K562 (cell line): ENCODE data around the gene SLC6A6. TPM values are rescaled to one million over a fixed set of nuclear protein-coding genes. Genes with fewer than 3 reads are reported as not detected.
A peak's percentile ranks its signal among the peaks of the same experiment; 100 is the strongest.

Experiments
- ATAC-seq: fragments of 200-7000 bp; cut with Tn5 transposase; 3 replicates; pipeline ENCODE4 v1.9.1; 2020; ENCODE audit warnings: moderate library complexity
- BruUV-seq: library from RNA; stranded (reverse); fragments of 400-500 nt; replicated peaks from 2 replicates; lab custom pipeline; 2021; lab: Mats Ljungman, UMichigan
- CTCF ChIA-PET: fragments of 300-600 bp; formaldehyde crosslinking; extraction: SDS; loops from one replicate; lab custom pipeline; 2021; ENCODE audit warnings: low intra/inter-chr PET ratio; lab: Yijun Ruan, JAX
- POLR2A ChIA-PET: fragments of 300-600, 350-650 bp; sonication (Branson Sonifier 250); formaldehyde crosslinking; extraction: SDS; loops from one replicate; lab custom pipeline; 2021; ENCODE audit warnings: antibody characterized with exemption, inconsistent platforms; lab: Yijun Ruan, JAX
- DNase-seq, 4 experiments: peaks; one replicate each; pipeline versions ENCODE4 v3.0.0 to v3.0.0-alpha.2; 2011 to 2018; ENCODE audit warnings: low spot score in 3 of 4, mixed read lengths in 3 of 4; ENCODE audit errors: extremely low read depth in 1 of 4
- FAIRE-seq: peaks from 2 replicates; lab custom pipeline; 2011; peaks lifted over from hg19 to GRCh38; lab: Jason Lieb, UNC
- H2AFZ ChIP-seq: 2 replicates; pipeline ENCODE4 v1.6.0; 2011; ENCODE audit warnings: low read depth, low read length, control low read depth, inconsistent platforms
- H3K27ac ChIP-seq: fragments of 200-600 bp; 3 replicates; pipeline ENCODE4 v1.8.0; 2011; ENCODE audit warnings: low read depth, mild to moderate bottlenecking, control low read depth, inconsistent platforms, low read length, moderate library complexity, mixed read lengths; ENCODE audit errors: extremely low read depth
- H3K27me3 ChIP-seq, 2 experiments: fragments of 300-600 bp in 1 of 2; 2 replicates in 1 of 2; 3 replicates in 1 of 2; pipeline versions ENCODE4 v1.6.0 to v1.8.0; 2011; ENCODE audit warnings: inconsistent platforms in 2 of 2, low read length in 2 of 2, mild to moderate bottlenecking in 1 of 2, mixed read lengths in 1 of 2, moderate library complexity in 1 of 2; ENCODE audit not compliant: control insufficient read depth in 2 of 2, insufficient read depth in 2 of 2
- H3K36me3 ChIP-seq: fragments of 300-600 bp; 3 replicates; pipeline ENCODE4 v1.8.0; 2011; ENCODE audit warnings: mild to moderate bottlenecking, low read length, inconsistent platforms; ENCODE audit not compliant: control insufficient read depth, insufficient read depth
- H3K4me1 ChIP-seq, 2 experiments: fragments of 200-600 bp in 1 of 2; replicated peaks in 1 of 2; 2 replicates in 1 of 2; 3 replicates in 1 of 2; pipeline versions ENCODE4 v1.5.1 to v1.8.0; 2011; ENCODE audit warnings: inconsistent platforms in 2 of 2, low read length in 2 of 2, mild to moderate bottlenecking in 1 of 2, mixed read lengths in 1 of 2, moderate library complexity in 1 of 2; ENCODE audit not compliant: control insufficient read depth in 2 of 2, insufficient read depth in 2 of 2
- H3K4me2 ChIP-seq: 2 replicates; pipeline ENCODE4 v1.6.1; 2011; ENCODE audit warnings: low read length, control low read depth, inconsistent platforms, mixed read lengths; ENCODE audit not compliant: insufficient read depth
- H3K4me3 ChIP-seq: fragments of 200-600 bp; sonication (generic), shearing (Covaris generic); 2 replicates; pipeline ENCODE4 v1.5.1; 2016; ENCODE audit warnings: control low read depth, inconsistent platforms
- H3K79me2 ChIP-seq: fragments of 200-600 bp; 3 replicates; pipeline ENCODE4 v1.8.0; 2011; ENCODE audit warnings: low read length, inconsistent platforms; ENCODE audit not compliant: control insufficient read depth, insufficient read depth
- H3K9ac ChIP-seq, 2 experiments: 2 replicates each; pipeline versions ENCODE4 v1.6.0 to v1.6.1; 2011; ENCODE audit warnings: low read depth in 2 of 2, low read length in 2 of 2, control low read depth in 1 of 2, inconsistent platforms in 1 of 2, mild to moderate bottlenecking in 1 of 2, mixed read lengths in 1 of 2; ENCODE audit not compliant: insufficient read depth in 1 of 2
- H3K9me1 ChIP-seq: one replicate; pipeline ENCODE4 v1.6.0; 2011; ENCODE audit warnings: inconsistent platforms, mild to moderate bottlenecking, low read length, moderate library complexity; ENCODE audit not compliant: control insufficient read depth, insufficient read depth
- H3K9me3 ChIP-seq: replicated peaks from 2 replicates; pipeline ENCODE4 v1.5.1; 2011; ENCODE audit warnings: low read depth, low read length, inconsistent platforms; ENCODE audit not compliant: control insufficient read depth, insufficient read depth
- H4K20me1 ChIP-seq: replicated peaks from 2 replicates; pipeline ENCODE4 v1.6.1; 2011; ENCODE audit warnings: low read length, inconsistent platforms, mixed read lengths; ENCODE audit not compliant: control insufficient read depth, insufficient read depth
- ETS2 ChIP-seq: IDR thresholded peaks from 2 replicates; pipeline ENCODE4 v1.6.1; 2016; ENCODE audit warnings: borderline replicate concordance, missing genetic modification characterization, mild to moderate bottlenecking, moderate library complexity, missing compliant biosample characterization; ENCODE audit not compliant: poor library complexity, severe bottlenecking
- MTA1 ChIP-seq: fragments of 450-650 bp; IDR thresholded peaks from 2 replicates; pipeline ENCODE4 v1.6.1; 2017; ENCODE audit warnings: borderline replicate concordance
- MYBL2 ChIP-seq, 2 experiments: fragments of 450-650 bp in 1 of 2; sonication (generic) in 1 of 2; formaldehyde crosslinking in 1 of 2; IDR thresholded peaks; 2 replicates each; pipeline versions ENCODE4 v1.6.1 to v1.8.1; 2017 to 2022; ENCODE audit warnings: borderline replicate concordance in 1 of 2, inconsistent platforms in 1 of 2, low read depth in 1 of 2, mild to moderate bottlenecking in 1 of 2, missing genetic modification reagents in 1 of 2, moderate library complexity in 1 of 2
- SUPT5H ChIP-seq: fragments of 450-650 bp; IDR thresholded peaks from 2 replicates; pipeline ENCODE4 v1.6.1; 2016
- ZNF79 ChIP-seq: fragments of 250-450 bp; sonication (Bioruptor Pico); IDR thresholded peaks from 2 replicates; pipeline ENCODE4 v1.4.0; 2020; ENCODE audit warnings: low read depth, mild to moderate bottlenecking, moderate library complexity
- WGBS: fragments of 100-300 bp; shearing (Covaris generic); methylation state at CpG from one replicate; pipeline ENCODE4 v1.1.6; 2016; ENCODE audit warnings: low coverage, mixed read lengths; ENCODE audit not compliant: insufficient coverage; ENCODE audit errors: missing lambda C conversion rate; 5-methylcytosine and 5-hydroxymethylcytosine counted together
- in situ Hi-C: fragments of 300-500 bp; cut with MboI; formaldehyde crosslinking; loops from 4 replicates; pipeline ENCODE4 v1.15.0; 2018; ENCODE audit warnings: inconsistent platforms, mixed read lengths
- intact Hi-C: fragments of 100-400 bp; cut with micrococcal nuclease; formaldehyde crosslinking; loops from 2 replicates; pipeline ENCODE4 v1.14.2; 2022
- polyA plus RNA-seq, 8 experiments: library from polyadenylated mRNA; depleted of rRNA in 4 of 8; stranded (reverse) in 5 of 8; unstranded in 3 of 8; fragments of >200 nt; fragmentation: Nextera tagmentation in 2 of 8; fragmentation: Illumina TruSeq in 1 of 8; extraction: Ambion mirVana in 2 of 8; extraction: Trizol in 1 of 8; gene quantifications; 2 replicates each; pipeline versions ENCODE4 v1.2.1 to v1.2.3, GENCODE V29; 2011 to 2014; ENCODE audit warnings: inconsistent platforms in 1 of 8, missing spikeins in 1 of 8
- total RNA-seq, 7 experiments: library from RNA; depleted of rRNA in 6 of 7; stranded (reverse); fragments of >200 nt in 6 of 7; fragmentation: Illumina TruSeq in 2 of 7; extraction: Trizol in 2 of 7; gene quantifications; 2 replicates each; pipeline versions ENCODE4 v1.2.1 to v1.2.3, GENCODE V29; 2011 to 2021; ENCODE audit warnings: low replicate concordance in 1 of 7

The SLC6A6 gene
- total and polyA plus RNA-seq, 9 of the 15 experiments (the other 6 are each of a cell fraction or from before 2014, with no cell fraction given) = 12.3 to 203 (median 93.2) TPM

- no peaks in the 10 kb centered on the region for H3K4me1 ChIP-seq
- peaks cover 100% of the 10 kb centered on the region for H3K36me3 ChIP-seq
- no peak overlapping the region for H3K4me3 ChIP-seq
- H3K27me3 ChIP-seq = no peaks in the 10 kb centered on the region; a peak in 1 of 5 replicates
- 89% methylated on average over 13 of the region's 13 CpGs for WGBS
- H2AFZ ChIP-seq = no peak overlapping the region
- H4K20me1 ChIP-seq = no peaks in the 10 kb centered on the region
- H3K4me2 ChIP-seq = no peak overlapping the region
- CTCF ChIA-PET = no interaction called here
- no peaks in the 10 kb centered on the region for H3K79me2 ChIP-seq
- no peaks in the 10 kb centered on the region for H3K9me3 ChIP-seq
- in situ Hi-C loops = no loop called here
- no peak for DNase-seq
- POLR2A ChIA-PET = interaction anchor here (0.7 to 1.9 kb wide), 3 partner anchors 11 to 130 kb away, joined by 3 to 10 read pairs (median 4); no protein-coding TSS in a partner anchor
- FAIRE-seq = no peak
- H3K27ac ChIP-seq = no peak overlapping the region
- BruUV-seq = no TSS peak
- no peak overlapping the region for H3K9ac ChIP-seq
- TF ChIP-seq ETS2 (tag) (no peak), SUPT5H (peak; percentile 27; the same call in 1 of the 2 replicates), MYBL2 (IDR thresholded peaks at IDR 0.05; ENCODE audit: low read depth) (no peak), MYBL2 (CRISPR knock-in tag; IDR thresholded peaks at IDR 0.05; ENCODE audit: borderline replicate concordance) (no peak), MTA1 (no peak), ZNF79 (no peak)
- no peak for ATAC-seq
- intact Hi-C loops = no loop called here
- H3K9me1 ChIP-seq = peaks cover 5% of the 10 kb centered on the region
Observed at GRCh38 chr3:14474363-14475081, 72.1 kb downstream of the SLC6A6 start.
